ENCODE measurements around the gene MAN1A1.

- no peak for TF ChIP-seq L3MBTL2 (conservative IDR thresholded peaks at IDR 0.05)
- TF ChIP-seq SP1 (IDR thresholded peaks at IDR 0.05): no peak
- no peak for TF ChIP-seq ZNF384 (IDR thresholded peaks at IDR 0.05)
- TF ChIP-seq PKNOX1 (IDR thresholded peaks at IDR 0.05): no peak
- TF ChIP-seq FOXK2 (IDR thresholded peaks at IDR 0.05): no peak
- TF ChIP-seq FOXM1 (IDR thresholded peaks at IDR 0.05; ENCODE audit: borderline replicate concordance): no peak
- no peak for TF ChIP-seq NFRKB (IDR thresholded peaks at IDR 0.05)
- no peak for TF ChIP-seq FOXA1 (IDR thresholded peaks at IDR 0.05)
- no peak for TF ChIP-seq HDGF (IDR thresholded peaks at IDR 0.05; ENCODE audit: borderline replicate concordance)
- TF ChIP-seq LEF1 (IDR thresholded peaks at IDR 0.05; ENCODE audit: borderline replicate concordance): no peak
- no peak for TF ChIP-seq ARNT (IDR thresholded peaks at IDR 0.05)
- no peak for TF ChIP-seq CTBP1 (IDR thresholded peaks at IDR 0.05; ENCODE audit: borderline replicate concordance)
- no peak for TF ChIP-seq BHLHE40 (IDR thresholded peaks at IDR 0.05; ENCODE audit: borderline replicate concordance)
Observed at GRCh38 chr6:119331663-119332286, 17.8 kb downstream of the MAN1A1 start.
